Measurements from ENCODE around the gene SF3B2.

DNA sequence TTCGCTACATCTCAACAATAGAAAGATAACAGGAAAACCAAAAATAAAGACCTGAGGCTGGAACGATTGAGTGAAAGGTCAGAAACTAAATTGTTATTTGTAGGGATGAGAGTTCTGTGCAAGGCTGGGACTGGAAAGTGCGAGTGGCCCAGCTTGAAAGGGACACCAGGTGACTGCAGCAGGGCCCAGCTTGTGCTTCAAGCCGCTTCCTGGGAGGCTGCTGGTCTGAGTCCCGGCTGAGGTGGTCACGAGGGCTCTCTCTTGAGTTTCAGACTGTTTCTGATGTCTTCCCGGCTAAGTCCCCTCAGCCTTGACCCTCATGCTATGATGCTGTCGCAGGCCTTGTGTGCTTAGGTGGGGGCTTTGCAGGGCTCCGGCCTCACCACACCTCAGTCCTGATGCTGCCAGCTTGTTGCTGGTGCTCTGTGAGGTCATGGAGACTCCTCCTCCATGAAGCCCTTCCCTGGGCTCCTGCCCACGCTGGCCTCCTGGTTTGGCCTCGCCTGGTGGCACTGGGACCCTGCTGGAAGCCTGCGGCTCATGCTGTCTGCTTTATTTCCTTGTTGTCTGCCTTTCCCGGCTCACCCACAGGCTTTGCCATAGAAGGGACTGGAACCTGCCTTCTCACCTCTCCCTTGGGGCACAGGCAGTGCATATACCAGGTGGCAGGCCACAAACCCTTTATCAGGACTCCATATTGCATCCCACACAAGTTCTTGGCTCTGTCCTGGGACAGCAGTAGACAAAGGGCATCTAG lies 45.9 kb upstream of the SF3B2 start:
- TF ChIP-seq, protein P1, sequence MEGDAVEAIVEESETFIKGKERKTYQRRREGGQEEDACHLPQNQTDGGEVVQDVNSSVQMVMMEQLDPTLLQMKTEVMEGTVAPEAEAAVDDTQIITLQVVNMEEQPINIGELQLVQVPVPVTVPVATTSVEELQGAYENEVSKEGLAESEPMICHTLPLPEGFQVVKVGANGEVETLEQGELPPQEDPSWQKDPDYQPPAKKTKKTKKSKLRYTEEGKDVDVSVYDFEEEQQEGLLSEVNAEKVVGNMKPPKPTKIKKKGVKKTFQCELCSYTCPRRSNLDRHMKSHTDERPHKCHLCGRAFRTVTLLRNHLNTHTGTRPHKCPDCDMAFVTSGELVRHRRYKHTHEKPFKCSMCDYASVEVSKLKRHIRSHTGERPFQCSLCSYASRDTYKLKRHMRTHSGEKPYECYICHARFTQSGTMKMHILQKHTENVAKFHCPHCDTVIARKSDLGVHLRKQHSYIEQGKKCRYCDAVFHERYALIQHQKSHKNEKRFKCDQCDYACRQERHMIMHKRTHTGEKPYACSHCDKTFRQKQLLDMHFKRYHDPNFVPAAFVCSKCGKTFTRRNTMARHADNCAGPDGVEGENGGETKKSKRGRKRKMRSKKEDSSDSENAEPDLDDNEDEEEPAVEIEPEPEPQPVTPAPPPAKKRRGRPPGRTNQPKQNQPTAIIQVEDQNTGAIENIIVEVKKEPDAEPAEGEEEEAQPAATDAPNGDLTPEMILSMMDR (conservative IDR thresholded peaks at IDR 0.05; ENCODE audit: low read depth, low read length) = no peak
- TF ChIP-seq EZH2 (IDR thresholded peaks at IDR 0.05; ENCODE audit: borderline replicate concordance, low read depth, low read length, poor library complexity, severe bottlenecking) = no peak
